Measurements from ENCODE around the gene TMEM163.

TMEM163 gene

DNA sequence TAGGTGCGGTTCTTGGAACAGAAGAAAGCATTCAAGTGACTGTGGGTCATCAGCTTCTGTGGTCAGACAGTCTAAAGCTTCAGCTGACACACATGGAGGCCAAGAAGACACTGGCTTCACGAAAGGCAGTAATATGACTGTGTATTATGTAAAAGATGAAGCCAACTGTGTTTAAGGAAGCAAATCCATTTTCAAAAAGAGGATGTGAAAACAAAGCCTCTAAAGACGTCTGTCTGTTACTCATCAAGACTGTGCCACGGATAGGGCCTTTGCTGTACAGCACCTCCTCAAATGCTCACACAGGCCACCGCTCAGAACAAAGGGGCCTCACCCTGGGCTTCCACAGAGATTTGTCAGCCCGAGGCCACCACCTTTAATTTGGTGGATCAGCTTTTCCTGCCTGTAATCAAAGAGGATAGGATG, 21.1 kb upstream of the TMEM163 start:
- no peak for TF ChIP-seq CTCF (IDR thresholded peaks at IDR 0.05)
- no peaks in the 10 kb centered on the region for H3K9me3 Mint-ChIP-seq
- no peaks in the 10 kb centered on the region for H3K36me3 Mint-ChIP-seq (ENCODE audit: low read depth)
- DNase-seq: no peak
- peaks cover 12% of the 10 kb centered on the region for H3K27me3 Mint-ChIP-seq (ENCODE audit: low read depth, poor library complexity)
- H3K27ac Mint-ChIP-seq: no peak overlapping the region
- H3K4me3 Mint-ChIP-seq: no peak overlapping the region
- H3K4me1 Mint-ChIP-seq: peaks cover 24% of the 10 kb centered on the region

DNA sequence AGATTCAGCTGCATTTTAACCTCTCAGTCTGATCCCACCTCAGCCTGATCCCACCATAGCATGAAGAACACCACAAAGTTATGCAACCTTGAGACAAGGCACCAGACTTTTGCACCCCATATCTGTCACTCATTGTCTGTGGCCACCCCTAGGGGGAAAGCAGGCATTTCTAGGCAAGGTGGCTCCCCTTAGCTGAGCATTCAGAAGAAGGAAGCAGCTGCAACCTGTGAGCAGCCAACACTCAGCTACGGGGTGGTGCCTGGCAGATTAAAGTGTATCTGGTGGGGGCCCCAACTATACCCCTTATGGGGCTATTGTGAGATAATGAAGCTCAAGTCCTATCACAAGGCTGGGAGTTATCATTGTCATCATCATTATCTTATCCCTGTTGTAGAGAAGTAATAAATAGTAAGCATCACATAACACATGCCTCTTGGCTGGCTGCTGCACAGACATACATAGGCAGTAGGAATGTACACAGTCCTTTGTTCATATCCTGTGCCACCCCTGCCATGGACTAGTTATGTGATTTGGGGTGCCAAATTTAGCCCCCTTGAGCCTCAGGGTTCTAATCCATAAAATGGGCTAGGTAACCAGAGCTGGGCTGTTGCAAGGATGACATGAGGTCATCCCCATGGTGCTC, 20.6 kb upstream of the TMEM163 start:
- no peak for DNase-seq
- no peak overlapping the region for H3K27ac Mint-ChIP-seq
- H3K4me3 Mint-ChIP-seq: no peak overlapping the region
- peaks cover 12% of the 10 kb centered on the region for H3K27me3 Mint-ChIP-seq (ENCODE audit: low read depth, poor library complexity)
- peaks cover 24% of the 10 kb centered on the region for H3K4me1 Mint-ChIP-seq
- no peaks in the 10 kb centered on the region for H3K9me3 Mint-ChIP-seq
- TF ChIP-seq CTCF (IDR thresholded peaks at IDR 0.05): no peak
- no peaks in the 10 kb centered on the region for H3K36me3 Mint-ChIP-seq (ENCODE audit: low read depth)

DNA sequence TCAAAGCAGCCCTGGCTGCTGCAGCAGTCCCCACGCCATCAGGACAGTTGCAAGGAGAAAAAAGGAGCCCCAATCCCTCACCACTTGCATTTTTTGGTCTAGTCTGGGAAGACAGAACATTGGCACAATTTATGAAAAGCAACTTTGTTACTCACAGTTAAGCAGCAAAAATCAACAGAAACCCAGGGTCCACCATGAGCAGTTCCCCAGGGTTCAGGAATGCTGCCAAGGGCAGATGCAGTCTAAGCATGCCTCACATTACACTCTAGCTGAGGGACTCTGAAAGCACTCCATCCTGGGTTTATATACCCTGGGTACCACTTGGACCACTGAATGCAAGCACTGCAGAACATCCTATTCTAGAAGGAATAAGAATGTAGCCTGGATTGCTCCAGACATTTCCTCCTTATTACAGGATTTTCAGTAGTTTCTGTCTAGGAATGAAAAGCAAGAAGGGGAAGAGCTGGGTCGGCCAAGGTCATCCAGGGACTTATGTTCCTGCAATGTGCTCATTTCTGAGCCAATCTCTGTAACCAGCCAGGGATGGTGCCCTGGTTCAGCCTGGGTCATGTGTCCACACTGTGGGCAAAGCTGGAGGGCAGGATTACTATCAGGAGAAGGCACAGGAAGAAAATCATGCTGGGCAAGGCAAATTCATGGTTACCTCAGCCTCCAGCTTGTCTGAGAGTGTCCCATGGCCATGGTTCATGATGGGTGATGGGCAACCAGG, 19.5 kb upstream of the TMEM163 start:
- no peak for TF ChIP-seq CTCF (IDR thresholded peaks at IDR 0.05)
- H3K27me3 Mint-ChIP-seq (ENCODE audit: low read depth, poor library complexity): peaks cover 12% of the 10 kb centered on the region
- peaks cover under 1% of the 10 kb centered on the region for H3K9me3 Mint-ChIP-seq
- H3K36me3 Mint-ChIP-seq (ENCODE audit: low read depth): no peaks in the 10 kb centered on the region
- peaks cover 24% of the 10 kb centered on the region for H3K4me1 Mint-ChIP-seq
- DNase-seq: no peak
- no peak overlapping the region for H3K4me3 Mint-ChIP-seq
- no peak overlapping the region for H3K27ac Mint-ChIP-seq

GRCh38 chr2:134737671-134738070, 18.9 kb upstream of the TMEM163 start:
- no peak overlapping the region for H3K27ac Mint-ChIP-seq

GRCh38 chr2:134736167-134736880, 17.5 kb upstream of the TMEM163 start:
- TF ChIP-seq CTCF (IDR thresholded peaks at IDR 0.05): no peak
- H3K4me3 Mint-ChIP-seq: no peak overlapping the region
- peaks cover 17% of the 10 kb centered on the region for H3K9me3 Mint-ChIP-seq
- H3K27me3 Mint-ChIP-seq (ENCODE audit: low read depth, poor library complexity): peaks cover 12% of the 10 kb centered on the region
- DNase-seq: no peak
- H3K36me3 Mint-ChIP-seq (ENCODE audit: low read depth): no peaks in the 10 kb centered on the region
- H3K4me1 Mint-ChIP-seq: peaks cover 24% of the 10 kb centered on the region
- H3K27ac Mint-ChIP-seq: no peak overlapping the region

More at GRCh38 chr2:134737671-134738070, 18.9 kb upstream of the TMEM163 start:
- Mint-ChIP-seq H3K4me3 (no peak overlapping the region), H3K27me3 (ENCODE audit: low read depth, poor library complexity) (peaks cover 12% of the 10 kb centered on the region), H3K4me1 (peaks cover 24% of the 10 kb centered on the region), H3K36me3 (ENCODE audit: low read depth) (no peaks in the 10 kb centered on the region), H3K9me3 (peaks cover 6% of the 10 kb centered on the region)
- no peak for DNase-seq
- no peak for TF ChIP-seq CTCF (IDR thresholded peaks at IDR 0.05)

All from nephron progenitor cell (in vitro differentiated cells).